A673 (cell line): ENCODE results near the gene LCE4A. TPM values are rescaled to one million over a fixed set of nuclear protein-coding genes. Genes with fewer than 3 reads are reported as not detected.
"Not testable (repeated sequence)": the region's sequence is repeated elsewhere in the genome, so short reads cannot be mapped to it uniquely, and the experiment has no call there.

ENCODE experiments used
- BruUV-seq: library from RNA; stranded (reverse); fragments of 400-500 nt; replicated peaks from 2 replicates; lab custom pipeline; 2021; lab: Mats Ljungman, UMichigan
- CTCF ChIA-PET: fragments of 300-600 bp; sonication (Branson Sonifier 250); formaldehyde crosslinking; loops from one replicate; lab custom pipeline; 2022; ENCODE audit warnings: antibody characterized with exemption; lab: Charles Lee
- POLR2A ChIA-PET: fragments of 300-600 bp; sonication (Branson Sonifier 250); formaldehyde crosslinking; loops from one replicate; lab custom pipeline; 2022; ENCODE audit warnings: antibody characterized with exemption; ENCODE audit not compliant: low non-redundant PET; lab: Charles Lee
- DNase-seq: peaks from one replicate; pipeline ENCODE4 v3.0.0-alpha.2; 2015; ENCODE audit warnings: low spot score
- H3K27ac ChIP-seq: fragments of 200-600 bp; sonication (generic); 2 replicates; pipeline ENCODE4 v1.5.1; 2016; ENCODE audit warnings: mixed run types, low read depth, mild to moderate bottlenecking, mixed read lengths, antibody characterized with exemption, low read length; ENCODE audit not compliant: poor library complexity, severe bottlenecking
- H3K27me3 ChIP-seq: fragments of 200-600 bp; sonication (generic); replicated peaks from 2 replicates; pipeline ENCODE4 v1.6.1; 2017; ENCODE audit warnings: mixed run types, low read depth, mild to moderate bottlenecking, mixed read lengths, antibody characterized with exemption, low read length; ENCODE audit not compliant: insufficient read depth, poor library complexity
- H3K36me3 ChIP-seq: fragments of 200-600 bp; sonication (generic); 2 replicates; pipeline ENCODE4 v1.6.1; 2016; ENCODE audit warnings: mixed run types, mild to moderate bottlenecking, mixed read lengths, antibody characterized with exemption, low read length; ENCODE audit not compliant: insufficient read depth, poor library complexity, severe bottlenecking
- H3K4me1 ChIP-seq: fragments of 200-600 bp; sonication (generic); 2 replicates; pipeline ENCODE4 v1.6.1; 2017; ENCODE audit warnings: mixed run types, mild to moderate bottlenecking, mixed read lengths, antibody characterized with exemption, low read length; ENCODE audit not compliant: insufficient read depth, poor library complexity, severe bottlenecking
- H3K4me3 ChIP-seq: fragments of 200-600 bp; sonication (generic); 2 replicates; pipeline ENCODE4 v1.5.1; 2016; ENCODE audit warnings: low read depth, mixed run types, mild to moderate bottlenecking, mixed read lengths, low read length; ENCODE audit not compliant: poor library complexity, severe bottlenecking
- H3K9me3 ChIP-seq: fragments of 200-600 bp; sonication (generic); 2 replicates; pipeline ENCODE4 v1.6.1; 2016; ENCODE audit warnings: mixed run types, low read depth, mild to moderate bottlenecking, mixed read lengths, antibody characterized with exemption, low read length; ENCODE audit not compliant: poor library complexity, severe bottlenecking
- CTCF ChIP-seq: fragments of 300-800, 200-600 bp; sonication (generic); conservative IDR thresholded peaks from 2 replicates; pipeline ENCODE4 v1.5.1; 2017; ENCODE audit warnings: low read depth, mild to moderate bottlenecking, antibody characterized with exemption, low read length, moderate library complexity, mixed read lengths
- EZH2 ChIP-seq: fragments of 200-600 bp; sonication (generic); IDR thresholded peaks from 2 replicates; pipeline ENCODE4 v1.6.1; 2017; ENCODE audit warnings: borderline replicate concordance, low read depth, mild to moderate bottlenecking, mixed read lengths, antibody characterized with exemption, low read length; ENCODE audit not compliant: poor library complexity, severe bottlenecking
- intact Hi-C: fragments of 100-400 bp; cut with micrococcal nuclease; formaldehyde crosslinking; loops from one replicate; pipeline ENCODE4 v1.10.0; 2022; ENCODE audit not compliant: unreplicated experiment
- total RNA-seq: library from RNA; stranded (reverse); gene quantifications from 2 replicates; pipeline ENCODE4 v1.2.3, GENCODE V29; 2021

The LCE4A gene
- total RNA-seq, 1 experiment from 2014 or later = not detected

DNA sequence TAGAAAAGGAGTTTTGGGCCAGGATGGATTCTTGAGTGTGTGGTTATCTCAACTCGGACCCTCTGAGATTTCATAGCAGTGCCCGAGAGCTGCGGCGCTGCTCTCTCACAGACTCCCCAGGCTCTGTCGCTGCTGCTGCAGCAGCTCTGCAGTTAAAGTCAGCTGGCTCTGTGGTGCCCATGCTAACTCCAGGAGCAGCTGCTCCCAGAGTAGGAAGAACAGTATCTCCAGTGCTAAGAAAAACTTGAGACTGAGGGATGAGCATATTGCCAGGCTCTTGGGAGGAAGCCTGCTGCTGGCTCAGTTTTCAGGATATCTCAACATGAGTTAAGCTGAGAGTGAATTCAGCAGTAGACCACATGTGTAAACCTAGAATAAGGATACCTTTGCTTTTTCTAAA lies 40.3 kb upstream of the LCE4A start:
- no peak for DNase-seq
- no TSS peak for BruUV-seq
- intact Hi-C loops = no loop called here
- H3K9me3 ChIP-seq = no peaks in the 10 kb centered on the region
- TF ChIP-seq CTCF = no peak
- TF ChIP-seq EZH2 = no peak
- H3K27me3 ChIP-seq = no peaks in the 10 kb centered on the region
- no peaks in the 10 kb centered on the region for H3K4me1 ChIP-seq
- no peak overlapping the region for H3K4me3 ChIP-seq
- ChIA-PET POLR2A (no interaction called here), CTCF (no interaction called here)
- no peak overlapping the region for H3K27ac ChIP-seq
- no peaks in the 10 kb centered on the region for H3K36me3 ChIP-seq

DNA sequence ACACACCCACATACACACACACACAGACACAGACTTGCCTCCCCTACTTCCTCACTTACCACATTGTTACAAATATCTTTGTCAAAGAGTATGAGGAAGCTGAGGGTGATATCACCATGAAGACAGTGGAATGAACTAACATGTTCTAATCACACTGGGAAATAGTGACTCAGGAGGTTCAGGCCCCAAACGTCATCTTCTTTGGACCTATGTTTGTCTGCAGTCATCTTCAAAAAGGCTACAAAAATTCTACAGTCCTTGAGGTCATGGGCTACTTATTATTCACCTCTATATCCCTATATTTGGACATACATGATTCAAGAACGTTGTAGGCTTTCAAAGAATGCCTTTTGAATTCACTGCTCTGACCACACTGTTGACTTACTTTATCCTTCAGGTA lies 34.9 kb upstream of the LCE4A start:
- intact Hi-C loops = no loop called here
- Histone ChIP-seq H3K9me3 (no peaks in the 10 kb centered on the region), H3K27me3 (peaks cover 22% of the 10 kb centered on the region), H3K4me3 (no peak overlapping the region), H3K36me3 (no peaks in the 10 kb centered on the region), H3K4me1 (no peaks in the 10 kb centered on the region), H3K27ac (no peak overlapping the region)
- no TSS peak for BruUV-seq
- POLR2A ChIA-PET = no interaction called here
- no peak for DNase-seq
- no peak for TF ChIP-seq CTCF
- no peak for TF ChIP-seq EZH2
- CTCF ChIA-PET = no interaction called here

DNA sequence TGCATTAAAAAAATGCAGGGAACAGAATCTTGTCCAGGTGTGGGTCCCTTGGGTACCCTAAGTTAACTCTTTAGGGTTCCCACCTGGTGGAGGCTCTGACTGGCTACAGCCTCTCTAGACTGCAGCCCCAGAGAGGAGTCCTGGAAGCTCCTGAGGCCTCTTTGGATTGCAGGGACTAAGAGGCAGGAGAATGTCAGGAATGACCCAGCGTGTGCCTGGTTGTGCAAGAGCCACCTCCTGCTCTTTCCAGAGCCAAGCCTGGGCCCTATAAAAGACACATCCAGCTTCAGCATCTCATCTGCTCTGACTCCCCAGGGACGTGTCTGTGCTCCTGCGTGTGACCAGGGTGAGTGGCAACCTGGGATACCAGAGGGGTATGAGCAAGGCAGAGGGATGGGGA lies 33.0 kb upstream of the LCE4A start, which contains the start of gene LCE2C:
Gene LCE2C (plus strand): TSS at position 297 of the 400 bp plus-strand sequence. CDS start 737 bp downstream, outside the sequence.
- H3K27me3 ChIP-seq = peaks cover 35% of the 10 kb centered on the region
- intact Hi-C loops, BruUV-seq, H3K27ac ChIP-seq, POLR2A ChIA-PET, H3K4me1 ChIP-seq, H3K4me3 ChIP-seq, H3K9me3 ChIP-seq, CTCF ChIA-PET, H3K36me3 ChIP-seq, DNase-seq: not testable (repeated sequence)

GRCh38 chr1:152679459-152679858 lies 28.5 kb upstream of the LCE4A start:
- BruUV-seq = no TSS peak
- no peak for TF ChIP-seq CTCF
- intact Hi-C loops = no loop called here
- Histone ChIP-seq H3K4me3 (no peak overlapping the region), H3K4me1 (no peaks in the 10 kb centered on the region), H3K36me3 (no peaks in the 10 kb centered on the region), H3K9me3 (no peaks in the 10 kb centered on the region), H3K27ac (no peak overlapping the region), H3K27me3 (peaks cover 33% of the 10 kb centered on the region)
- CTCF ChIA-PET = no interaction called here
- POLR2A ChIA-PET = no interaction called here
- no peak for DNase-seq
